K562 (cell line): Measurements from ENCODE around the gene ATP2A1. TPM values are rescaled to one million over a fixed set of nuclear protein-coding genes. Genes with fewer than 3 reads are reported as not detected.

Source experiments
- ATAC-seq: fragments of 200-7000 bp; cut with Tn5 transposase; 3 replicates; pipeline ENCODE4 v1.9.1; 2020; ENCODE audit warnings: moderate library complexity
- BruUV-seq: library from RNA; stranded (reverse); fragments of 400-500 nt; replicated peaks from 2 replicates; lab custom pipeline; 2021; lab: Mats Ljungman, UMichigan
- CTCF ChIA-PET: fragments of 300-600 bp; formaldehyde crosslinking; extraction: SDS; loops from one replicate; lab custom pipeline; 2021; ENCODE audit warnings: low intra/inter-chr PET ratio; lab: Yijun Ruan, JAX
- POLR2A ChIA-PET: fragments of 300-600, 350-650 bp; sonication (Branson Sonifier 250); formaldehyde crosslinking; extraction: SDS; loops from one replicate; lab custom pipeline; 2021; ENCODE audit warnings: antibody characterized with exemption, inconsistent platforms; lab: Yijun Ruan, JAX
- DNase-seq, 4 experiments: peaks; one replicate each; pipeline versions ENCODE4 v3.0.0 to v3.0.0-alpha.2; 2011 to 2018; ENCODE audit warnings: low spot score in 3 of 4, mixed read lengths in 3 of 4; ENCODE audit errors: extremely low read depth in 1 of 4
- FAIRE-seq: peaks from 2 replicates; lab custom pipeline; 2011; peaks lifted over from hg19 to GRCh38; lab: Jason Lieb, UNC
- H2AFZ ChIP-seq: 2 replicates; pipeline ENCODE4 v1.6.0; 2011; ENCODE audit warnings: low read depth, low read length, control low read depth, inconsistent platforms
- H3K27ac ChIP-seq: fragments of 200-600 bp; 3 replicates; pipeline ENCODE4 v1.8.0; 2011; ENCODE audit warnings: low read depth, mild to moderate bottlenecking, control low read depth, inconsistent platforms, low read length, moderate library complexity, mixed read lengths; ENCODE audit errors: extremely low read depth
- H3K27me3 ChIP-seq, 2 experiments: fragments of 300-600 bp in 1 of 2; 2 replicates in 1 of 2; 3 replicates in 1 of 2; pipeline versions ENCODE4 v1.6.0 to v1.8.0; 2011; ENCODE audit warnings: inconsistent platforms in 2 of 2, low read length in 2 of 2, mild to moderate bottlenecking in 1 of 2, mixed read lengths in 1 of 2, moderate library complexity in 1 of 2; ENCODE audit not compliant: control insufficient read depth in 2 of 2, insufficient read depth in 2 of 2
- H3K36me3 ChIP-seq: fragments of 300-600 bp; 3 replicates; pipeline ENCODE4 v1.8.0; 2011; ENCODE audit warnings: mild to moderate bottlenecking, low read length, inconsistent platforms; ENCODE audit not compliant: control insufficient read depth, insufficient read depth
- H3K4me1 ChIP-seq, 2 experiments: fragments of 200-600 bp in 1 of 2; replicated peaks in 1 of 2; 2 replicates in 1 of 2; 3 replicates in 1 of 2; pipeline versions ENCODE4 v1.5.1 to v1.8.0; 2011; ENCODE audit warnings: inconsistent platforms in 2 of 2, low read length in 2 of 2, mild to moderate bottlenecking in 1 of 2, mixed read lengths in 1 of 2, moderate library complexity in 1 of 2; ENCODE audit not compliant: control insufficient read depth in 2 of 2, insufficient read depth in 2 of 2
- H3K4me2 ChIP-seq: 2 replicates; pipeline ENCODE4 v1.6.1; 2011; ENCODE audit warnings: low read length, control low read depth, inconsistent platforms, mixed read lengths; ENCODE audit not compliant: insufficient read depth
- H3K4me3 ChIP-seq: fragments of 200-600 bp; sonication (generic), shearing (Covaris generic); 2 replicates; pipeline ENCODE4 v1.5.1; 2016; ENCODE audit warnings: control low read depth, inconsistent platforms
- H3K79me2 ChIP-seq: fragments of 200-600 bp; 3 replicates; pipeline ENCODE4 v1.8.0; 2011; ENCODE audit warnings: low read length, inconsistent platforms; ENCODE audit not compliant: control insufficient read depth, insufficient read depth
- H3K9ac ChIP-seq, 2 experiments: 2 replicates each; pipeline versions ENCODE4 v1.6.0 to v1.6.1; 2011; ENCODE audit warnings: low read depth in 2 of 2, low read length in 2 of 2, control low read depth in 1 of 2, inconsistent platforms in 1 of 2, mild to moderate bottlenecking in 1 of 2, mixed read lengths in 1 of 2; ENCODE audit not compliant: insufficient read depth in 1 of 2
- H3K9me1 ChIP-seq: one replicate; pipeline ENCODE4 v1.6.0; 2011; ENCODE audit warnings: inconsistent platforms, mild to moderate bottlenecking, low read length, moderate library complexity; ENCODE audit not compliant: control insufficient read depth, insufficient read depth
- H3K9me3 ChIP-seq: replicated peaks from 2 replicates; pipeline ENCODE4 v1.5.1; 2011; ENCODE audit warnings: low read depth, low read length, inconsistent platforms; ENCODE audit not compliant: control insufficient read depth, insufficient read depth
- H4K20me1 ChIP-seq: replicated peaks from 2 replicates; pipeline ENCODE4 v1.6.1; 2011; ENCODE audit warnings: low read length, inconsistent platforms, mixed read lengths; ENCODE audit not compliant: control insufficient read depth, insufficient read depth
- FOXP4 ChIP-seq: sonication (generic); formaldehyde crosslinking; IDR thresholded peaks from 2 replicates; pipeline ENCODE4 v1.8.0; 2022; ENCODE audit warnings: mild to moderate bottlenecking, missing genetic modification reagents, borderline replicate concordance
- HMGN3 ChIP-seq: IDR thresholded peaks from 2 replicates; pipeline ENCODE4 v1.6.1; 2011; ENCODE audit warnings: borderline replicate concordance, low read depth, mild to moderate bottlenecking, mixed read lengths, low read length; ENCODE audit not compliant: insufficient read length; ENCODE audit errors: extremely low read depth
- HNRNPK ChIP-seq: fragments of 200-400 bp; formaldehyde crosslinking; IDR thresholded peaks from one replicate; pipeline ENCODE4 v1.6.1; 2018; ENCODE audit warnings: mild to moderate bottlenecking, low read depth, low read length; ENCODE audit not compliant: poor library complexity, severe bottlenecking
- MNT ChIP-seq, 2 experiments: fragments of 450-650 bp; conservative IDR thresholded peaks; 2 replicates each; pipeline ENCODE4 v1.6.1; 2017; ENCODE audit warnings: mild to moderate bottlenecking in 2 of 2, moderate library complexity in 2 of 2
- NFRKB ChIP-seq: fragments of 450-650 bp; IDR thresholded peaks from 2 replicates; pipeline ENCODE4 v1.6.1; 2016; ENCODE audit warnings: low read depth
- PHF8 ChIP-seq: fragments of 200-600 bp; sonication (generic); IDR thresholded peaks from 2 replicates; pipeline ENCODE4 v1.6.1; 2012; ENCODE audit warnings: mixed run types, mild to moderate bottlenecking, inconsistent platforms, low read length, moderate library complexity, borderline replicate concordance
- POLR3G ChIP-seq: IDR thresholded peaks from 2 replicates; pipeline ENCODE4 v1.6.1; 2011; ENCODE audit not compliant: insufficient read length, insufficient replicate concordance; ENCODE audit errors: extremely low read depth
- SMARCA4 ChIP-seq: fragments of 450-650 bp; IDR thresholded peaks from 2 replicates; pipeline ENCODE4 v1.6.1; 2016
- SNIP1 ChIP-seq: fragments of 450-650 bp; IDR thresholded peaks from 2 replicates; pipeline ENCODE4 v1.7.1; 2017; ENCODE audit warnings: low read depth, mild to moderate bottlenecking
- SNRNP70 ChIP-seq: fragments of 200-400 bp; formaldehyde crosslinking; optimal IDR thresholded peaks from 2 replicates; pipeline ENCODE3; 2017; ENCODE audit warnings: low read depth, low read length
- TCF15 ChIP-seq: fragments of 250-450 bp; sonication (Bioruptor Pico); IDR thresholded peaks from 2 replicates; pipeline ENCODE4 v1.8.0; 2022; ENCODE audit warnings: moderate library complexity, mild to moderate bottlenecking, inconsistent platforms
- U2AF2 ChIP-seq: fragments of 200-400 bp; formaldehyde crosslinking; optimal IDR thresholded peaks from 2 replicates; pipeline ENCODE3; 2017; ENCODE audit warnings: low read depth, mild to moderate bottlenecking, low read length
- ZFP36 ChIP-seq: fragments of 150-350 bp; IDR thresholded peaks from 2 replicates; pipeline ENCODE4 v1.6.1; 2018; ENCODE audit warnings: low read length, low read depth; ENCODE audit not compliant: partially characterized antibody
- ZNF740 ChIP-seq, 3 experiments: fragments of 200-800 bp in 1 of 3; sonication (Bioruptor generic) in 1 of 3; sonication (generic) in 1 of 3; formaldehyde crosslinking in 1 of 3; IDR thresholded peaks; 2 replicates each; pipeline versions ENCODE4 v1.6.1 to v1.8.0; 2016 to 2022; ENCODE audit warnings: mild to moderate bottlenecking in 2 of 3, missing compliant biosample characterization in 2 of 3, missing genetic modification characterization in 2 of 3, missing genetic modification reagents in 1 of 3
- ZNF778 ChIP-seq: fragments of 450-650 bp; formaldehyde crosslinking; IDR thresholded peaks from 2 replicates; pipeline ENCODE4 v1.4.0; 2020; ENCODE audit warnings: mild to moderate bottlenecking, moderate library complexity
- WGBS: fragments of 100-300 bp; shearing (Covaris generic); methylation state at CpG from one replicate; pipeline ENCODE4 v1.1.6; 2016; ENCODE audit warnings: low coverage, mixed read lengths; ENCODE audit not compliant: insufficient coverage; ENCODE audit errors: missing lambda C conversion rate; 5-methylcytosine and 5-hydroxymethylcytosine counted together
- in situ Hi-C: fragments of 300-500 bp; cut with MboI; formaldehyde crosslinking; loops from 4 replicates; pipeline ENCODE4 v1.15.0; 2018; ENCODE audit warnings: inconsistent platforms, mixed read lengths
- intact Hi-C: fragments of 100-400 bp; cut with micrococcal nuclease; formaldehyde crosslinking; loops from 2 replicates; pipeline ENCODE4 v1.14.2; 2022
- polyA plus RNA-seq, 8 experiments: library from polyadenylated mRNA; depleted of rRNA in 4 of 8; stranded (reverse) in 5 of 8; unstranded in 3 of 8; fragments of >200 nt; fragmentation: Nextera tagmentation in 2 of 8; fragmentation: Illumina TruSeq in 1 of 8; extraction: Ambion mirVana in 2 of 8; extraction: Trizol in 1 of 8; gene quantifications; 2 replicates each; pipeline versions ENCODE4 v1.2.1 to v1.2.3, GENCODE V29; 2011 to 2014; ENCODE audit warnings: inconsistent platforms in 1 of 8, missing spikeins in 1 of 8
- total RNA-seq, 7 experiments: library from RNA; depleted of rRNA in 6 of 7; stranded (reverse); fragments of >200 nt in 6 of 7; fragmentation: Illumina TruSeq in 2 of 7; extraction: Trizol in 2 of 7; gene quantifications; 2 replicates each; pipeline versions ENCODE4 v1.2.1 to v1.2.3, GENCODE V29; 2011 to 2021; ENCODE audit warnings: low replicate concordance in 1 of 7

ATP2A1 gene
- total and polyA plus RNA-seq, 9 of the 15 experiments (the other 6 are each of a cell fraction or from before 2014, with no cell fraction given): 0.25 to 2.6 (median 0.65) TPM

- no TSS peak for BruUV-seq
- CTCF ChIA-PET: no interaction called here
- in situ Hi-C loops: no loop called here
- no peak for ATAC-seq
- H3K9ac ChIP-seq: peak overlapping the region in 1 of 2 experiments; percentile 78; a peak in 2 of 4 replicates
- H3K4me2 ChIP-seq: no peak overlapping the region
- H3K9me1 ChIP-seq: no peaks in the 10 kb centered on the region
- TF ChIP-seq PHF8: no peak
- TF ChIP-seq TCF15 (CRISPR knock-in tag): no peak
- no peak for TF ChIP-seq ZNF740 (CRISPR knock-in tag; IDR thresholded peaks at IDR 0.05)
- TF ChIP-seq ZNF740 (tag; IDR thresholded peaks at IDR 0.05): no peak
- no peak for TF ChIP-seq ZFP36
- TF ChIP-seq U2AF2: no peak
- no peak for TF ChIP-seq SMARCA4
- TF ChIP-seq SNIP1: no peak
- TF ChIP-seq HNRNPK: no peak
- no peak for TF ChIP-seq MNT (conservative IDR thresholded peaks at IDR 0.05)
- TF ChIP-seq HMGN3: no peak
- TF ChIP-seq FOXP4 (CRISPR knock-in tag): no peak
- TF ChIP-seq SNRNP70: no peak
- no peak for TF ChIP-seq NFRKB
- no peak for TF ChIP-seq ZNF778
- TF ChIP-seq POLR3G: no peak
- peaks cover 11 to 37% of the 10 kb centered on the region in 2 experiments; a peak in 4 of 5 replicates for H3K4me1 ChIP-seq
- POLR2A ChIA-PET: interaction anchor here (0.5 kb wide), 1 partner anchor 10 kb away, joined by 3 read pairs; no protein-coding TSS in a partner anchor
- H4K20me1 ChIP-seq: no peaks in the 10 kb centered on the region
- WGBS: 75% methylated on average over 22 of the region's 25 CpGs
- H2AFZ ChIP-seq: no peak overlapping the region
- no peak overlapping the region for H3K27ac ChIP-seq
- no peaks in the 10 kb centered on the region for H3K27me3 ChIP-seq
- intact Hi-C loops: loop anchor here (5.0 kb wide), 2 partner anchors 36 to 54 kb away; partner anchors contain the start of gene TUFM
- no peak overlapping the region for H3K4me3 ChIP-seq
- no peak for DNase-seq
- no peaks in the 10 kb centered on the region for H3K9me3 ChIP-seq
- H3K36me3 ChIP-seq: no peaks in the 10 kb centered on the region
- no peak for FAIRE-seq
- peaks cover 9% of the 10 kb centered on the region for H3K79me2 ChIP-seq
These were observed 5.1 kb downstream of the ATP2A1 start for GRCh38 chr16:28883221-28883996.
